ENCODE measurements around the gene SLC35B3.
"Not testable (repeated sequence)": the region's sequence is repeated elsewhere in the genome, so short reads cannot be mapped to it uniquely, and the experiment has no call there.

Gene SLC35B3

GRCh38 chr6:8405946-8406345 is 29.4 kb downstream of the SLC35B3 start:
- not testable (repeated sequence) for DNase-seq

GRCh38 chr6:8402546-8402945 is 32.8 kb downstream of the SLC35B3 start:
- no peak for DNase-seq

- DNase-seq = no peak
Observed at GRCh38 chr6:8400663-8401062, 34.7 kb downstream of the SLC35B3 start.

GRCh38 chr6:8392569-8392968 is 42.8 kb downstream of the SLC35B3 start:
- DNase-seq = no peak

GRCh38 chr6:8391934-8392333 is 43.4 kb downstream of the SLC35B3 start:
- DNase-seq = no peak

- no peak for DNase-seq
Observed at GRCh38 chr6:8389036-8389818, 46.1 kb downstream of the SLC35B3 start.

GRCh38 chr6:8387942-8388437 is 47.4 kb downstream of the SLC35B3 start:
- no peak for DNase-seq

- DNase-seq = no peak
Observed at GRCh38 chr6:8383584-8383983, 51.8 kb downstream of the SLC35B3 start.

GRCh38 chr6:8382434-8382833 is 52.9 kb downstream of the SLC35B3 start:
- no peak for DNase-seq

- no peak for DNase-seq
Observed at GRCh38 chr6:8375916-8376315, 59.4 kb downstream of the SLC35B3 start.

Data from stimulated activated CD4-positive, alpha-beta T cell treated with anti-CD3 and anti-CD28 coated beads, Interleukin-15, amount 100 ng/mL, for 24 hours (primary cell).